GM04503 (cell line): ENCODE measurements around the gene DEDD2.
"Not testable (repeated sequence)": the region's sequence is repeated elsewhere in the genome, so short reads cannot be mapped to it uniquely, and the experiment has no call there.

ENCODE experiments used
- DNase-seq: peaks from one replicate; pipeline ENCODE4 v3.0.0-alpha.2; 2012; ENCODE audit warnings: low read depth

Gene DEDD2, protein sequence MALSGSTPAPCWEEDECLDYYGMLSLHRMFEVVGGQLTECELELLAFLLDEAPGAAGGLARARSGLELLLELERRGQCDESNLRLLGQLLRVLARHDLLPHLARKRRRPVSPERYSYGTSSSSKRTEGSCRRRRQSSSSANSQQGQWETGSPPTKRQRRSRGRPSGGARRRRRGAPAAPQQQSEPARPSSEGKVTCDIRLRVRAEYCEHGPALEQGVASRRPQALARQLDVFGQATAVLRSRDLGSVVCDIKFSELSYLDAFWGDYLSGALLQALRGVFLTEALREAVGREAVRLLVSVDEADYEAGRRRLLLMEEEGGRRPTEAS

DNA sequence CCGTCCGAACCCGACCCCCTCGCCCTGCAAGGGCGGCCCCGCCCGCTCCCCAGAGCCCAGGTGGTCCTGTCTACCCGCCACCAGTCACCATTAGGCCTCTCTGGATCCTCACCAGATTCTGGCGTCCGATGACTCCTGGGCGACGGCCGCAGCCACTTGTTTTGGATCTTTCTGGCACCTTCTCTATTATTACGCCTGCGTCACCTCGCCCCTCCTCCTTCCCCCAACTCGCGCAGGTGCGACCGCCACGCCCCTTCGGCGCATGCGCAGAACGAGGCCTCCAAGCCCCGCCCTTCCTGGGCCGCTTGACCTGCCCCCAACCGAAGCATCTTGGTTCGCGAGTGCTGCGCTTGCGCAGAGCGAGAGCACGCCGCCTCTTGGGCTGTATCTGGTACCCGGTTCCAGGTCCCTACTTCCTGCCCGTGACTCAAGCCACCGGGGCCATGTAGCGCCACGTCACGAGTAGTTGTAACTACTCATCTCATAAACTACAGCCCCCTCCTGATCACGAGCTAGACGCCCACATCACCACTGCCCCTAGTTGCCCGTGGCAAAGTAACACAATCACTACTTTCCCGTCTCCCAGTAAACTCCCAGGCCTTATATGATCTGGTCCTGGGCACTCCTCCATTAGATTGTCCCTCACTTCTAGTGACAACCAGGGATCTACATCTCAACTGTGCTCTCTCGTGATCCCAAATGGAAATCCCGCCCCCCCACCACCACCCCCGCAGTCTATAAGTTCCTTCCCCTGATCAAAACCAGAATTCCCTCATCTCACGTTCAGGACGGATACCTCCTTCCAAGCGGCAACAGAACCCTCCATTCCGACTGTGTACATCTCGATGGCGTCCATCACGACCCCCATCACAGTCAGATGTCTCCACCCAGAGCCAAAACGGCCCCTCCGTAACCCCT is at the start of gene DEDD2:
Gene DEDD2, minus strand, starts transcription at position 158 of the 918 bp plus-strand sequence. CDS start 670 bp downstream, outside the sequence.
- DNase-seq: peak; percentile 86

DNA sequence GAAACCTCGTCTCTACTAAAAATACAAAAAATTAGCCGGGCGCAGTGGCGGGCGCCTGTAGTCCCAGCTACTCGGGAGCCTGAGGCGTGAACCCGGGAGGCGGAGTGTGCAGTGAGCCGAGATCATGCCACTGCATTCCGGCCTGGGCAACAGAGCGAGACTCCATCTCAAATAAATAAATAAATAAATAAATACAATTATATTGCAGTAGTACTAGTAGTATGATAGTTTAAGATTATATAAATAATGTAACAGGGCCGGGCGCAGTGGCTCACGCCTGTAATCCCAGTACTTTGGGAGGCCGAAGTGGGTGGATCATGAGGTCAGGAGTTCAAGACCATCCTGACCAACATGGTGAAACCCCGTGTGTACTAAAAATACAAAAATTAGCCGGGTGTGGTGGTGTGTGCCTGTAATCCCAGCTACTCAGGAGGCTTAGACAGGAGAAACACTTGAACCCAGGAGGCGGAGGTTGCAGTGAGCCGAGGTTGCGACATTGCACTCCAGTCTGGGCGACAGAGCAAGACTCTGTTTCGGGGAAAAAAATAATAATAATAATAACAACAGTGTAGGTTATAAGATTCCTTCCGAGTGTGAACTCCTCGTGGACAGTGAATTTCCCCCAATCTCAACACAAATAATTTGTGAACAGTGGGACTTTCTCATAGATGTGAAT is 49.6 kb upstream of the DEDD2 start:
- DNase-seq: not testable (repeated sequence)

DNA sequence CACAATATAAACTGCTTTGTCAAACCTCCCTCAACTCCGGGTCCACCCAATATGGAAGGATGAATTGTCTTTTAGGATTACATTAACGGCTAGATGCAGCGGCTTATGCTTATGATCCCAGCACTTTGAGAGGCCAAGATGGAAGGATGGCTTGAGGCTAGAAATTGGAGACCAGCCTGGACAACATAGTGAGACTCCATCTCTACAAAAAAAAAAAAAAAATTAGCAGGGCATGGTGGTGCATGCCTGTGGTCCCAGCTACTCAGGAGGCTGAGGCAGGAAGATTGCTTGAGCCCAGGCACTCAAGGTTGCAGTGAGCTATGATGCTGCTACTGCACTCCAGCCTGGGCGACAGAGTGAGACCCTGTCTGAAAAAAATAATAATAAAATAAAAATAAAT is 48.6 kb upstream of the DEDD2 start:
- DNase-seq: not testable (repeated sequence)

DNA sequence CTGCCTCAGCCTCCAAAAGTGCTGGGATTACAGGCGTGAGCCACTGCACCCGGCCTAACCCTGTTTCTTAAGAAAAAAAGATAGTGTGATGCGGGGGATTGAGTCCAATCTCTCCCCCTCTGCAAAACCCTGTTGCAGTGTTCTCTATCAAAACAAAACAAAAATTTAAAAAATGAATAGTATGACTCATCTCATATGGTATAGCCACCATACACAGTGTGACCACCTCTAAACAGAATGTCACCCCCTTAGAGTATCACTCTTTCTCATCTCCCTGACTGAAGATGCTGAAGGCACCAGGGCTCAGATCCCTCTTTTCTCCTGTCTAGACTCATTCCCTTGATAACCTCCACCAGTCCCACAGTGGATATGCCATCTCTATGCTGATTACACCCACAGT is 44.3 kb upstream of the DEDD2 start:
- no peak for DNase-seq

DNA sequence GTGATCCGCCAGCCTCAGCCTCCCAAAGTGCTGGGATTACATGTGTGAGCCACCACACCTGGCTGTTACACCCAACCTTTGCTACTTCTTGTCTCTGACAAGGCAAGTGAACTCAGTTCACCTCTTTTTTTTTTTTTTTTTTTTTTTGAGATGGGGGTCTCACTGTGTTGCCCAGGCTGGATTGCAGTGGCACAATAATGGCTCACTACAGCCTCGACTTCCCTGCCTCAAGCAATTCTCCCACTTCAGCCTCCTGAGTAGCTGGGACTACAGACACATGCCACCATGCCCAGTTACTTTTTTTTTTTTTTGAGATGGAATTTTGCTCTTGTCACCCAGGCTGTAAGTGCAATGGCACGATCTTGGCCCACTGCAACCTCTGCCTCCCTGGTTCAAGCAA is 40.4 kb upstream of the DEDD2 start:
- not testable (repeated sequence) for DNase-seq

DNA sequence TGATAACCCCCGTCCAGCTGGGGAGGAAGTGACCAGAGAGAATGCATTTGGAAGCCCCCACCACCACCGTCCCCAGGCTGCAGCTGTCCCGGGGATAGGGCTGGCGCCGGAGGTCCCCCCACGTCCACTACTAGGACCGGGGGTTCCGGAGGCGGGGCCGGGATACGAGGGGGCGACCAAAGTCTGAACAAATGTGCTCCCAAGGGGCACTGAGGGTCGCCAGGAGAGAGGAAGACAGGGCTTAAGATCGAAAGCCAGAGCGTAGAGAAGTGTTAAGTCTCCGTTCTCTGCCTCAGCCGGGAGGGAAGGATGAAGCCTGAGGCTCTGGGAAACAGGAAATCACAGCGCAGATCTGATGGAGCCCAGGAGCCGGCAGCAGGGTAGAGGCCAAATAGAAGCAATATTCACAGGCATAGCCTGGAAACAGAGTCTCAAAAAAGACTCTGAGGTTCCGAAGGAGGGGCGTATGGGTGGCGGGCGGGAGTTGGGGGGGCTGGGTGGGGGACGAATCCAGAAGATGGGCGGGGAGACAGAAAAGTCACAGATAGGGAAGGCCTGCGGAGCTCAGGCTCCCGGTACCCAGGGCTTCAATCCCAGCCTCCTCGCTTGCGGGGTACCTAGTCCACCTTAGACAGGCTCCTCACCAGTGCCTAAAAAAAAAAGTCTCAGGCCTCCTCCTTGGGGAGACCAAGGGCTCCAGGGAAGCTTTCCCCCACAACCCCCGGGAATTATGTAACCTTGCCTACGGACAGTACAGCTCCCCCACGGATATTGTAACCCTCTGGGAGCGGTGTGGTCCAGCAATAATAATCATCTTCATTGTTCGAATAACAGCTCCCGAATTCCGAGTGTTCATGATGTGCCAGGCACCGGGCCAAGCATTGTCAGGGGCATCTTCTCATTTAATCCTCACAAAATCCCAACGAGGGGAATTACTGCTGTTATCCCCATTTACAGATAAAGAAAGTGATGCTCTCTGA is 38.6 kb upstream of the DEDD2 start:
- no peak for DNase-seq

DNA sequence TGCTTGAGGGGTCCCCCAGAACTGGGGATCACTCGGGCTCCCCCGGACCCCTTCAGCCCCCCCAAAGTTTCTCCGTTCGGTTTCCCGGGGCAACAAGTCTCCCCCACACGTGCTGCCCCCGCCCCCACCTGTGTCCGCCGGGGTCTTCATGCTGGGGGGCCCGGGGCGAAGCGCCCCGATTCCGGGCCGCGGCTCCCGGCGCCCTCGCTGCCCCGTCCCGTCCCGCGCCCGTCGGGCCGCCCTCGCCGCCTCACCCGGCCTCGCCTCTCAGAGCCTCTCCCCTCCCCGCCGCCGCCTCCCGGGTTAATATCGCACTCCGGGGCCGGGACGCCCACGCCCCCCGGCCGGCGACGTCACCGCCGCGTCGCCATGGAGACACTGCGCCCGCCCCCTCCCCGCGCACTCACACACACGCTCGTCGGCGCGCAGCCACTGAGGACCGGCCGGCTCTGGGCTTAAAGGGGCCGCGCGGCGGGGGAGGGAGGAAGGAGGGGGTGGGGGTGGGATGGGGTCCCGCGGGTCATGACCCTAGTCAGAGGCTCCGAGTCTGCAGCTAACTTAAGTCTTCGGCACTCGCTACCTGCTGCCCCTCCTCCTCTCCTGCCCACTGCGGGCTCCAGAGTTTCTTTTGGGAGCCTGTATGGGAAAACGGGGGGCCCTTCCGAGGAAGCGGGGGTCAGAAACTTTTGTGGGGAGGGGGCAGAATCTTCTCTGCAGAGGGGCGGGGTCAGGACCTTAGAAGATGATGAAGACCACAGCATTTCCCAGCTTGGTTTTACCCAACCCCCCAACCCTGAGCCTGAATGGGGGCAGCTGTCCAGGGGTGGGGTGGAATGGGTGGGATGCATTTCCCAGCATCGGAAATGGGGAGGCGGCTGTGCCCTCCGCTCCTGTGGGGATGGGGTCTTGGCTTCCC is 37.6 kb upstream of the DEDD2 start, which contains the start of gene ERF:
Gene ERF, minus strand, starts transcription at position 279 of the 916 bp plus-strand sequence. Its CDS starts 129 bp downstream, at position 150.
- DNase-seq: no peak

DNA sequence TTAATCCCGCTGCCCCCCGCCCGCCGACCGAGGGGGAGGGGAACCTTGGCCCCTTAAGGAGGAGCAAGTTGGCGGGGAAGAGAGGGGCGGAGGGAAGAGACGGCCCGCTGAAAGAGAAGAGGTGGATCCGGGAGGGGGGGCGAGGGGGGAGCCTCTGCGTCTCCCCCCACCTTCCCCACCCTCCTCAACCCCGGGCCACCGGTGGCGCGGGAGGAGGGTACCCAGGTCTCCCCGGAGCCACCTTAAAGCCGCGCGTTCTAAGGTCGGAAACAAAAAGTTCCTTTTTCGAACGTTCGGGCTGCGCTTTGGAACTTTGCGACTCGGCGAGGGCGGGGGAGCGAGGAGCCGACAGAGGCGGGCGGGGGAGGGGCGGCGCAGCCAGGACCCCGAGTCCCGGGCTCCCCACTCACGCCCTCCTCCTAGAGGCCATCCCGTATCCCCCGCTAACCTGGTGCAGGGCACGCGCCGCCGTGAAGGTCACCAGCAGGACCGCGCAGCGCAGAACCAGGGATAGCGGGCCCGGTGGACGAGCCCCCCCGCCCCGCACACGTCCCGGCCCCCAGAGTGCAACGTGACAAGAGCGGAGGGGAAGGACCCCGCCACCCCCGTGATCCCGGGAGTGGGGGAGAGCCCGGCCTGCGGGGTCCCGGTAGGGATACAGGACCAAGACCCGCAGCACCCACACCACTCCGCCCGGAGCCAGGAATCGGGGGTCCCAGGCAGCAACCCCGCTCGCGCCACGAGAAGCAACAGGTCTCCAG is 36.8 kb upstream of the DEDD2 start:
- no peak for DNase-seq

DNA sequence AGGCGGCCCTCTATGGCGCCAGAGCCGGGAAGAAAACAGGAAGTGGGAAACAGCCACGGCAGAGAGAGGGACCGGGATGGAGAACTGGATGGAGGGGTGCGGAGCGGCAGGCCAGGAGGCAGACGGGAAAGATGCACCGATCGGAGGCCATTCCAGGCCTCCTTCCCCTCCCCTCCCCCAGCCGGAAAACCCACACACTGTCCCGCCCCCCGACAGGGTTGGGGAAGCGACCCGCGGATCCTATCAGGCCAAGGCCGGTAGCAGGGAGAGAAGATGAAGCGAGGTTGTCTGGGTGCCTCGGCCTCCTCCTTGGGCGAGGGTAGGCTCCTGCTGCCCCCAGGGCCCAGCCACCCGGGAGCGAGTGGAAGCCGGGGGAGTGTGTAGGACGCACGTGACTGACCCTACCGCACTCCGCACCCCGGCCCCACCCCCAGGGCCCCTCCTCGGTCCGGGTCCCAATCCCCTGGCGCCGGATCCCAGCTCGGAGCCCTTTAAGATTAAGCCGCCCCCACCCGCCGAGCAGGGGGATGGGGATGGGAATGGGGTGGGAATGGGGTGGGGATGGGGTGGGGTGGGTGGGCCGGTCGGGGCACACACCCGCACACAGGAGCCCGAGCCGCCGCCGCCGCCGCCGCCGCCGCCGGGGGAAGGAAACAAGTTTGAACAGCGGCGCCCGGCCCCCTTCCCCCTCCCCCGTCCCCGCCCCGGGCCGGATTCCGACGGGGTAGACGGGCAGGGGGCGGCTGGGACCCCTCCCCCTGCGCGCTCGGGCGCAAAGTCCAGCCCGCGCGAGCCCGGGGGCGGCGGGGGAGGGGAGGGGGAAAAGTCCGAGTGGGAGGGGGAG is 36.0 kb upstream of the DEDD2 start:
- no peak for DNase-seq

DNA sequence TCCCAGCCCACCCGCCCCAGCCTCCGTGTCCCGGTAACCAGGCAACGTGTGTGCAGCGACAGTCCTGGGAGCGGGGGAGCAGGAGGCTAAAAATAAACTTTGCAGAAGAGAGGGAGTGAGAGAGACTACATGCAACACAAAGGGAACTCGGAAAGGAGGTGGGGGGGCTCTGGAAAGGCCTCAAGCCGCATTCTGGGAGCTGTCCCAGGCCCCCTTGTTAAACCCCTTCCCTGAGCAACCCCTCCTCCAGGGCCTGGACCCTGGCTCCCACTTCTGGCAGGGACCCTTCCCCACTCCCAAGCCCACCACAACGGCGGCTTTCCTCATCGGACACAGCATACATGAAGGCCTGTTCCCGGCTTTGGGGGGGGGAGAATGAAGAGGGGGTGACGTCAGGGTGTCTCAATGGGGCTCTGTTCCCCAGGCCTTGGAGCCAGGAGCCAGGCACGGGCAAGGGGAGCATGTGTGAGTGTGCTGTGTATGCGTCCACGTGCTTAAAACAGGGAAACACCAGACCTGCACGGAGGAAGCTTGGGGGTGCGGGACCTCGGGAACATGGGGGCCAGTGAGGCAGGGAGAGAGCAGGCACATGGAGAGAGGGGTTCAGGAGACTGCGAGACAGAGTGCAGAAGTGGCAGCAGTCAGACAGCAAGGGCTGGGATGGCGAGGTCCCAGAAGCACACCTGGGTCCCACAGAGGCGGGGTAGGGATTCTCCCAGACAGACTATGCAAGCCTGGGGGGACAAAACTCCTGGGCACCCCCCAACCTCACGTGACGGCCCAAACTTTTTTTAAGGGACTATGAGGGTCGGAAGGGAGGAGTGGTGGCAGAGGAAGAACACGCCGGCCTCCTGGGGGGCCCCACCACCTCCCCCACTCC is 35.1 kb upstream of the DEDD2 start:
- no peak for DNase-seq

DNA sequence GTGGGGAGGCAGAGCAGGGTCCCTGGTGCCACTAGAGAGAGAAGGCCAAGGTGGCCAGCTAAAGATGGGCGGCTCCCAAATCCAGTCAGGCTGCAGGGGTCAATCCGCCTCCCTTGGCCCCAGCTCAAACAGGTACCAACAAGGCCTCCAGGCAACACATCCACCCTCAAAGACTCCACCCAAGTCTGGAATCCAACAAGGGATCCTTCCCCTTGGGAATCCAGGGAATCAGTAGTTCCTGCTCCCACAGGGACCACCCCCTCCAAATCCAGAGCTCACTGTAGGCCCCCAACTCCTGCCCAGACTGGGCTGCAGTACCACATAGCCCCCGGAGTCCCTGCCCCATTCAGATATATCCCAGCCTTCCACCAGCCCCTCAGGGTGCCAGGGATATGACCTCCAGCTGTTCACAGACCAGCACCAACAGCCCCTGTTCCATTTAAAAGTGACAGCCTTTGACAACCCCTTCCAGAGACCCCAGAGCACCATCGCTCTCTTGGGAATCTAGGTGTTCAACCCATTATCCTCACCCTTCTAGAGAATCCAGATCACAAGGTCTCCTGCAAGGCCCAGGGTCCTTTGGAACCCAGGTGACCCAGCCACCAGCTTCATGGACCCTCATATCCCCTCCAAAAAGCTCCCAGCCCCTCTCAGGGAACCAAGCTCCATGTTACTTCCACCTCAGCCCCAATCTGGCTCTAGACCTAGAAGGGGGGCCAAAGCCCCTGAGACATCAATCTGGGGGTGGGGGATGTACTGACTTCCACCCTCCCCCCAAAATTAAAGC is 34.3 kb upstream of the DEDD2 start:
- DNase-seq: no peak

DNA sequence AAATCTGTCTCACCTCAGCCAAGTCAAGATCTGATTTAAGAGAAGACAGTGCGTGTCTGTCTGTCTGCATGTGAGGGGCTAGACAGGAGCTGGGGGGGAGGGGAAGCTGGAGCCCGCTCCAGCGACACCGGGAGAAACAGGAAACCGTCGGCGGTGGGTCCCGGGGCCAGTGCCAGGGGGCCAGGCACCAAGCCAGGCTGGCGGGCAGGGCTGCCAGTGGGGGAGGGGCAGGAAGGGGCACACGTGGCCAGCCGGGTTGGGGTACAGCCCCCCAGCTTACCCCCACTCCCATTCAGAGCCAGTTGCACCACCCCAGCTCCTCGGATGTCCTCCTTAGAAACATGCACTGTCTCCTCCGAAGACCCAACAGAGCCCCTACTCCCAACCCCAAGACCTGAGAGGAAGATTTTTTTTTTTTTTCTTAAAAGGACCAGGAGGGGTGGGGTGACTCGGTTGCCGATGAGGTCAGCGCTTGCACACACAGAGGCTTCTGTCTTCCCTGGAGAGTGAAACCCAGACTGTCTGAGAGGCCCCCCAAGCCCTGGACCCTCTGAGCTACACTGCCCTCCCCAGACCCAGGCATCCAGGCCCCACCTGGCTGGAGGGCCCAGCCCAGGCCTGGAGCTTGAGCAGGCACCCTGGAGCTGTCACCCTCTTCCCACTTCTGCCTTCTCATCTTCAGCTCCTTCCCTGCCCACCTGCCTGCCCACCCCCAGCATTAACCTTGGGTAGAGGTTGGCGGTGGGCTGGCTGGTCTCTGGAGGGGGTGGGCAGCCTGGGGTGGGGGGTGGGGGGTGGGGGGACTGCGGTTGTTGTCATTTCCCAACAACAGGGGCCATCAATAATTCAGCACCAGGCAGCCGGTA is 33.4 kb upstream of the DEDD2 start:
- DNase-seq: no peak

DNA sequence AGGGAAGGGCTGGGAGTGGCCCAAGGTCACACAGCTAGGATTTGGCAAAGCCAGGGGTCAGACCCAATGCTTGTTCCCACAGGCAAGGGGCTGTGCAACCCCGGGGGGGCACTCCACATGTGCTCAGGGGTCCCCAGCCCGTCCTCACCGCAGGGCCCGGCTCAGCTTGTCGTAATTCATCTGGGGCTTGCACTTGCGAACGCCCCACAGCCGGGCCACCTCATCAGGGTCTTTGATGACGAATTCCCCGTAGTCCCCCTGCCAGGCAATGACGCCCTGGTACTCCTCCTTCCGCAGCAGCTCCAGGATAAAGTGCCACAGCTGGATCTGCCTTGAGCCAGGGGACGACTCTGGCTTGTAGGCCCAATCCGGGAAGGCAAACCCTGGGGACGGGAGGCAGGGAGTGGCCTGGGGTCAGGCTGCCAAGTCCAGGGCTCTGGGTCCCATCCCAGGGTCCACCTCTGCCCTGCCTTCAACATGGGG is 32.7 kb upstream of the DEDD2 start:
- no peak for DNase-seq

DNA sequence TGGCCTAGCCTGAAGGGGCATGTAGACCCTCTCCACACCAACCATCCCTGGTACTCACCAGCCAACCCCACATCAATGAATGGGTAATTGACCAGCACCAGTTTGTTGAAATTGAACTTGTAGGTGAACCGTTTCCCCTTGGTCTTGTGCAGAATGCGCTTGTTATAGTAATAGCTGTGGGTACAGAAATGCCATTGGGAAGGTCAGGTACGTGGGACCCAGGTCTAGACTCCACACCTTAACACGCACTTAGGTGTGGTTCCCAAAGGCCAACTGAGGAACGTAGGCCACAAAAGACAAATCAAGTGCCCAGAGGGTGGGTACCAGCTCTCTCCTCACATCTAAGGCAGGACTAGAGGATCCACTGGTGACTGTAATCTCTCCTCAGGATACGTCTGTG is 32.3 kb upstream of the DEDD2 start:
- DNase-seq: no peak

DNA sequence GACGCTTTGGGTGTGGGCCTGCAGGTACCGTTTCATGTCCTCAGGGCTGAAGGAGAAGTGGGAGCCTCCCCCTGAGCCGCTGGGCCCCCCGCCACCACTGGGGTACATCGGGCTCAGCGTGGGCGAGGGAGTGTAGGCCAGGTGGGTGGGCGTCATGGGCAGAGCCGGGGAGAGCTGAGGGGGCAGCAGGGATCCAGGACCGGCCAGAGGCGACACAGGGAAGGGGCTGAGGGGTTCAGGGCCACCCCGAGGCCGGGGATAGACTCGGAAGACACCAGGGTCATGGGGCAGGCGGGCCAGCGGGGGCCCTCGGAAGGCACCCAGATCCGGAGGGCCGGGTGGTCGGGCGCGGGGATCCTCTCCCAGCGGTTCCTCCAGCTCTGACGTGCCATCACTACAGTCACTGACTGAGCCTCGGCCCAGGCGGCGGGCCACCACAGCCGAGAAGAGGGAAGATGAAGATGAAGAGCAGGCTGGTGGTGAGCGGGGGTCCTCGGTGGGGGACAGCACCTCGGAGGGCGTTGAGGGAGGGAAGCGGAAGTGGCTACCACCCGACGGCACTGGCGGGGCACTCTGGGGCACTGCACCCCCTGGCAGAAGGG is 31.8 kb upstream of the DEDD2 start:
- no peak for DNase-seq
